Ovary (tissue), 3 donors: ENCODE data around the gene NRXN3.

Experiments
- CTCF ChIP-seq, 3 donors: fragments of 450-650 bp in 2 of 3; fragments of 200-600 bp in 1 of 3; IDR thresholded peaks; one replicate each; pipeline versions ENCODE4 v1.5.1 to v1.8.0; 2016 to 2022; ENCODE audit warnings: antibody characterized with exemption in 3 of 3, mild to moderate bottlenecking in 1 of 3
- POLR2A ChIP-seq: fragments of 450-650 bp; IDR thresholded peaks from one replicate; pipeline ENCODE4 v1.6.1; 2017; ENCODE audit warnings: antibody characterized with exemption, mild to moderate bottlenecking, moderate library complexity
- donor health status: DM: no; HTN: no; CAD: no.

GRCh38 chr14:79306546-79306945, 1136.4 kb downstream of the NRXN3 start:
- TF ChIP-seq POLR2A: no peak
- TF ChIP-seq CTCF (IDR thresholded peaks at IDR 0.05): no peak
